ENCODE measurements around the gene KATNAL2. TPM values are rescaled to one million over a fixed set of nuclear protein-coding genes. Genes with fewer than 3 reads are reported as not detected.
A peak's percentile ranks its signal among the peaks of the same experiment; 100 is the strongest.

Gene KATNAL2
- total and polyA plus RNA-seq, 4 donors: 1.5 to 8.0 (median 4.1) TPM

- H3K36me3 ChIP-seq (ENCODE audit: control insufficient read depth in 4 of 4, insufficient read depth in 4 of 4, low read length in 4 of 4): no peaks in the 10 kb centered on the region
- no peaks in the 10 kb centered on the region for H3K27me3 ChIP-seq (ENCODE audit: control insufficient read depth in 3 of 3, insufficient read depth in 3 of 3, low read length in 2 of 3)
- no peak for TF ChIP-seq CTCF (IDR thresholded peaks at IDR 0.05; ENCODE audit: control extremely low read depth, extremely low read depth)
- DNase-seq (peak in 1 of 3 donors; percentile 3), ATAC-seq (ENCODE audit: insufficient read depth, low FRiP score) (no peak)
- no peak overlapping the region for H3K4me3 ChIP-seq
- H3K4me1 ChIP-seq (ENCODE audit: control insufficient read depth in 5 of 5, insufficient read depth in 5 of 5, low read length in 5 of 5): no peaks in the 10 kb centered on the region
- H3K27ac ChIP-seq (ENCODE audit: low read depth in 1 of 2, low read length in 1 of 2): no peak overlapping the region
- H3K9ac ChIP-seq (ENCODE audit: insufficient read depth in 1 of 2, low read length in 2 of 2): no peak overlapping the region
- WGBS, 2 donors: 29 to 41% methylated on average over 2 of the region's 2 CpGs
- H3K9me3 ChIP-seq (ENCODE audit: control insufficient read depth in 4 of 4, insufficient read depth in 3 of 4, low read length in 3 of 4): no peaks in the 10 kb centered on the region
These were observed 145.1 kb downstream of the KATNAL2 start for GRCh38 chr18:47062471-47062870.

- Histone ChIP-seq H3K4me1 (ENCODE audit: control insufficient read depth in 5 of 5, insufficient read depth in 5 of 5, low read length in 5 of 5) (no peaks in the 10 kb centered on the region), H3K4me3 (no peak overlapping the region), H3K36me3 (ENCODE audit: control insufficient read depth in 4 of 4, insufficient read depth in 4 of 4, low read length in 4 of 4) (no peaks in the 10 kb centered on the region), H3K9ac (ENCODE audit: insufficient read depth in 1 of 2, low read length in 2 of 2) (no peak overlapping the region), H3K27me3 (ENCODE audit: control insufficient read depth in 3 of 3, insufficient read depth in 3 of 3, low read length in 2 of 3) (no peaks in the 10 kb centered on the region), H3K27ac (ENCODE audit: low read depth in 1 of 2, low read length in 1 of 2) (no peak overlapping the region), H3K9me3 (ENCODE audit: control insufficient read depth in 4 of 4, insufficient read depth in 3 of 4, low read length in 3 of 4) (peaks cover 0 to 3% (median 0%) of the 10 kb centered on the region in 4 donors)
- no peak for TF ChIP-seq CTCF (IDR thresholded peaks at IDR 0.05; ENCODE audit: control extremely low read depth, extremely low read depth)
- WGBS, 2 donors: 91 to 93% methylated on average over 8 of the region's 8 CpGs
- ATAC-seq (ENCODE audit: insufficient read depth, low FRiP score): no peak
- DNase-seq: no peak
These were observed 145.7 kb downstream of the KATNAL2 start for GRCh38 chr18:47063096-47063495.

GRCh38 chr18:47067648-47068047, 150.2 kb downstream of the KATNAL2 start:
- WGBS, 2 donors: 74 to 80% methylated on average over 3 of the region's 3 CpGs
- Histone ChIP-seq H3K27me3 (ENCODE audit: control insufficient read depth in 3 of 3, insufficient read depth in 3 of 3, low read length in 2 of 3) (no peaks in the 10 kb centered on the region), H3K4me1 (ENCODE audit: control insufficient read depth in 5 of 5, insufficient read depth in 5 of 5, low read length in 5 of 5) (no peaks in the 10 kb centered on the region), H3K9ac (ENCODE audit: insufficient read depth in 1 of 2, low read length in 2 of 2) (no peak overlapping the region), H3K4me3 (no peak overlapping the region), H3K27ac (ENCODE audit: low read depth in 1 of 2, low read length in 1 of 2) (no peak overlapping the region), H3K36me3 (ENCODE audit: control insufficient read depth in 4 of 4, insufficient read depth in 4 of 4, low read length in 4 of 4) (no peaks in the 10 kb centered on the region), H3K9me3 (ENCODE audit: control insufficient read depth in 4 of 4, insufficient read depth in 3 of 4, low read length in 3 of 4) (peaks cover 0 to 3% (median 0%) of the 10 kb centered on the region in 4 donors)
- DNase-seq: no peak
- TF ChIP-seq CTCF (IDR thresholded peaks at IDR 0.05; ENCODE audit: control extremely low read depth, extremely low read depth): no peak
- ATAC-seq (ENCODE audit: insufficient read depth, low FRiP score): no peak

Measured in lung (tissue), 12 donors.